ENCODE measurements around the gene IPPK.

DNA sequence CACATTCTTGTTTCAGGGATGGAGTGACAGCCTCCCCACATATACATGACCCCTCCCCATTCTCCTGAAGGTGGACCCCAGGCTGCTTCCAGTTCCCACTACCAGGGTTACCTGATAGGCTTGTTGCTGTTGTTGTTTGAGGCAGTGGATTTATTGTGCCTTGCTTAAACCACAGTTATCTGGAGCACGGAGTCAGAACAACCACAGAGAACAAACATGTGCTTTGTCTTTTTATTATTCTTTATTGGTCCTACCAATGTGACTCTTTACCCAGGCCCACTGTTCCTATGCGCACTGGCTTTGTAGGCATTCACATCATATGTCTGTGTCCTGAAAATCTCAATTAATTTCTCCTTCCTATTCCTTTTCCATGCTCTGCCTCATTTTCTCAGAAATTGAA lies 41.2 kb upstream of the IPPK start:
- no peak for TF ChIP-seq POLR2AphosphoS5 (IDR thresholded peaks at IDR 0.05; ENCODE audit: insufficient read depth in 1 of 2, low read depth in 1 of 2)
- TF ChIP-seq, protein P1, sequence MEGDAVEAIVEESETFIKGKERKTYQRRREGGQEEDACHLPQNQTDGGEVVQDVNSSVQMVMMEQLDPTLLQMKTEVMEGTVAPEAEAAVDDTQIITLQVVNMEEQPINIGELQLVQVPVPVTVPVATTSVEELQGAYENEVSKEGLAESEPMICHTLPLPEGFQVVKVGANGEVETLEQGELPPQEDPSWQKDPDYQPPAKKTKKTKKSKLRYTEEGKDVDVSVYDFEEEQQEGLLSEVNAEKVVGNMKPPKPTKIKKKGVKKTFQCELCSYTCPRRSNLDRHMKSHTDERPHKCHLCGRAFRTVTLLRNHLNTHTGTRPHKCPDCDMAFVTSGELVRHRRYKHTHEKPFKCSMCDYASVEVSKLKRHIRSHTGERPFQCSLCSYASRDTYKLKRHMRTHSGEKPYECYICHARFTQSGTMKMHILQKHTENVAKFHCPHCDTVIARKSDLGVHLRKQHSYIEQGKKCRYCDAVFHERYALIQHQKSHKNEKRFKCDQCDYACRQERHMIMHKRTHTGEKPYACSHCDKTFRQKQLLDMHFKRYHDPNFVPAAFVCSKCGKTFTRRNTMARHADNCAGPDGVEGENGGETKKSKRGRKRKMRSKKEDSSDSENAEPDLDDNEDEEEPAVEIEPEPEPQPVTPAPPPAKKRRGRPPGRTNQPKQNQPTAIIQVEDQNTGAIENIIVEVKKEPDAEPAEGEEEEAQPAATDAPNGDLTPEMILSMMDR (IDR thresholded peaks at IDR 0.05), result no peak
